T-helper 2 cell treated with Interferon-gamma antibody and Interleukin-4, amounts not matched to agents 100 ng/mL and 5 ng/mL, for 36 hours (primary cell): Measurements from ENCODE around the gene MTF1. TPM values are rescaled to one million over a fixed set of nuclear protein-coding genes. Genes with fewer than 3 reads are reported as not detected.
"Not testable (repeated sequence)": the region's sequence is repeated elsewhere in the genome, so short reads cannot be mapped to it uniquely, and the experiment has no call there.

Experiments
- intact Hi-C: fragments of 100-400 bp; cut with micrococcal nuclease; formaldehyde crosslinking; loops from one replicate; pipeline ENCODE4 v1.15.1; 2023
- total RNA-seq: library from RNA; stranded (reverse); gene quantifications from 2 replicates; pipeline ENCODE4 v1.2.3, GENCODE V29; 2022

Gene MTF1
- total RNA-seq = 23.7 and 29.1 TPM in 2 replicates

DNA sequence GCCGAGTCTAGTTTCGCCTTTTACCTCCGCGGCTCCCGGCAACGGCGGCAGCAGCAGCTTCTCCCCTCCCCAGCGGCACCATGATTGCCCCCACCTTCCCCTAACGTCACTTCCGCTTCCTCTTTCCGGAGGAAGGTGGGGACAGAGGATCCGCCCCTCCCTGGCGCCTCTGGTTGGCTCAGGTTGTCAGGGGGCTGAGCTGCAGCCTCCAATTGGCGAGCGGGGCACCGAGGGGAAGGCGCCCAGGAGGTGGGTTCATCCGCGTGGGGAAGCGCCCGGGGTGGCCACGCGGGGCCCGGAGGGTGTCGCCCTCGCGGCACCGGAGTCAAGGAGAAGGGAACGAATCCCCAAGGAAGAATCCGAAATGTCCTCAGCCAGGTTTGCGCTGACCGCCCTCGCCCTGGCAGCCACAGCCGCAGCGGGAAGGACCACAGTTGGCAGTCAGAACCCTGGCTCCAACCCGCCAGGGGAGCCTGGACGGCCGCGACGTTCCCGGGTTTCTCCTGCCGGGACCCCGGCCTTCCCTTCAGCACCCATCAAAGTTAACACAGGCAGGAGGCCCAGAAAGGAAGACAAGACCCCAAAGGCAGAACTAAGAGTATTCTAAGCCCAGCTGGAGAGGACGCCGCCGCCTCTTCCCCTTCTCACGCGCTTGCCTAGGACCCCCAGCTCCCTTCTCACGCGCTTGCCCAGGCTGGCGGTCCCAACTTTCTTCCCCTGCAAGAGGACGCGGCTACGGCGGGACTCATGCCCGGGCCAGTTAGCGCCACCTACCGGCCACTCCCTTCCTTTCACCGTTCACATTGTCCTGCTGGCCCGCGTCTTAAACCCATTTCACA lies at the start of gene MTF1:
MTF1 (minus strand) TSS at position 86 of the 839 bp plus-strand sequence. CDS start 1,934 bp downstream, outside the sequence.
- intact Hi-C loops = loop anchor here (1.0 to 5.0 kb wide), 5 partner anchors 48 to 305 kb away; partner anchors contain the start of genes CDCA8, GNL2, SNIP1 and YRDC

- intact Hi-C loops = not testable (repeated sequence)
Observed at GRCh38 chr1:37908531-37908930, 49.1 kb upstream of the MTF1 start.

- intact Hi-C loops = not testable (repeated sequence)
Observed at GRCh38 chr1:37907416-37908125, 48.2 kb upstream of the MTF1 start.

GRCh38 chr1:37906591-37906990 lies 47.2 kb upstream of the MTF1 start:
- intact Hi-C loops = not testable (repeated sequence)

- intact Hi-C loops = no loop called here
Observed at GRCh38 chr1:37905727-37906126, 46.3 kb upstream of the MTF1 start.

DNA sequence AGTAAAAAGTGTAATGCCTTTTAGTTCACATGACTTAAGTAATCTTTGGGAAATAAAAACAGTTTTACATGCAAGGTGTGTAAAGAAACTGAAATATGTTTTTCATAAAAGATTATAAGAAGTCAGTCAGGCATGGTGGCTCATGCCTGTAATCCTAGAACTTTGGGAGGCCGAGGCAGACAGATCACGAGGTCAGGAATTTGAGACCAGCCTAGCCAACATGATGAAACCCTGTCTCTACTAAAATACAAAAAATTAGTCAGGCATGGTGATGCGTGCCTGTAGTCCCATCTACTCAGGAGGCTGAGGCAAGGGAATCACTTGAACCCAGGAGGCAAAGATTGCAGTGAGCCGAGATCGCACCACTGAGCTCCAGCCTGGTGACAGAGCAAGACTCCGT lies 44.5 kb upstream of the MTF1 start:
- intact Hi-C loops = not testable (repeated sequence)

- intact Hi-C loops = no loop called here
Observed at GRCh38 chr1:37902983-37903382, 43.6 kb upstream of the MTF1 start.

DNA sequence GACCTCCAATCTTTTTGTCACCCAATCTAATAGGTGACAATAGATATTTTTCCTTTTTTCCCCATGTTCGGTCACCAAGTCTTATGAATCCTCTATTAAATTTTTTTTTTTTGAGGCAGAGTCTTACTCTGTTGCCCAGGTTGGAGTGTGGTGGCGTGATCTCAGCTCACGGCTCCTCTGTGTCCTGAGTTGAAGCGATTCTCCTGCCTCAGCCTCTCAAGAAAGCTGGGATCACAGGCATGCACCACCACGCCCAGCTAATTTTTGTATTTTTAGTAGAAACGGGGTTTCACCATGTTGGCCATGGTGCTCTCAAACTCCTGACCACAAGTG lies 42.5 kb upstream of the MTF1 start:
- intact Hi-C loops = no loop called here

DNA sequence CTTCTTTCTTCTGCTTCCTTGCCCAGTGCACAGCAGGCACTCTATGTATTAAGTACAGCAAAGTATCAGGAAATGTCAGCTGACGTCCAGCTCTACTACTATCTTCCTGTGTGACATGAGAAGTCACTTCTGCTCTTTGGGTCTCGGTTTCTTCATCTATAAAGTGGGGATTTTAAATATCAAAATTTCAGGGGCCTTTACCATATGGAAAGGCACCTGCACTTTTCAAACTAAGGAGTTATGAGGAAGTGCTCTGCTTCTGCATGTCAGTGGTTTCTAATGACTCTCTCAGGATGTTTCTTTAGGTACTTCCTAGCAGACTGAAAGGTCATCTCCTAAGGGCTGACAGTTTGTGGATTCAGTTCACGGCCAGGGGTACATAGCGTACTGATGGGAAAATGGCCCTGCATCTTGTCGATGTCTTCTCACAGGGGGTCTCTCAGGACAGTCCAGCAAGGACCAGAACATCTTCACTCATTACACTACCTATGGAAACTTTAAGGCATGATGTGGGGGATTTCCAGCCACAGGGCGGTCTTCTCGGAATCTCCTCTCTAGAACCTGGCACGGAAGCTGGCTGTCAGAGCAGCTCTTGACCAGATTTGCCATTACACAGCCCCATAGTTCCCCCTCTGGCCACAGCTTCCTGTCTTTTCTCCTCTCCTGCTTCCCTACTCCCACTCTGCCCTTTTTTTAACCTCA lies 42.0 kb upstream of the MTF1 start:
- intact Hi-C loops = no loop called here

- intact Hi-C loops = not testable (repeated sequence)
Observed at GRCh38 chr1:37897563-37897962, 38.2 kb upstream of the MTF1 start.

GRCh38 chr1:37893673-37894072 lies 34.3 kb upstream of the MTF1 start:
- intact Hi-C loops = no loop called here

DNA sequence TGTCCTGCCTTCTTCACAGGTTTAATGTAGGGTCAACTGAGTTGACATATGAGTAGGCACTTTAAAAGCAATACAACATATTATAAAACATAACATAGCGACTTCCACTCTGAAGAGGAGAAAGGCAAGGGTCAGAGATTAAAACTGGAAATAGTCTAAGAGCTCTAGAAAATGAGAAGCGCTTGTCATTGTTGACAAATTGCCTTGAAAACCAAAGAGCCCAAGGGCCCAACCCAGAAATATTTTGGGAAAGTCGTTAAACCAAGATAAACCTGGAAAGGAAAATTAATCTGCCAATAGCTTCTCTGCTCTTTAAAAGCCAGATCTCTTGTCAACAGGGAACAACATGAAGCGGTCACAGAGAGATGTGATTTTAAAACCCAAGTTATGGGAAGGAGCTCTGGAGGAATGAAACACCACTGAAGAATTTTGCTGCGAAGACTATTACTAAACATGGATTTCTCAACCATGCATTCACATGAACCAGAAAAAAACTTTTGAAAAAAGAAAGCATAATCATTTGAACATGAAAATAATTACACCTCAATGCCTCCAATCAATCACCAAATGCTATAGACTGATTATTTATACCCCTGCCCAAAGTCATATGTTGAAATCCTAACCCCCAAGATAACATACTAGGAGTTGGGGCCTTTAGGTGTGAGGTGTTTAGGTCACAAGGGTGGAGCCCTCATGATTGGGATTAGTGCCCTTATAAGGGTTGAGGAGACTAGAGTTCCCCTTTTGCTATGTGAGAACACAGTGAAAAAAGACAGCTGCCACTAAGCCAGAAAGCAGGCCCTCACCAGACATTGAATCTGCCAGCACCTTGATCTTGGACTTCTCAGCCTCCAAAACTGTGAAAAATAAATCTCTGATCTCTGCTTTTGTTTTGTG lies 33.0 kb upstream of the MTF1 start:
- intact Hi-C loops = no loop called here

- intact Hi-C loops = loop anchor here (1.0 kb wide), 1 partner anchor 129 kb away; no protein-coding TSS in a partner anchor
Observed at GRCh38 chr1:37890378-37891014, 31.1 kb upstream of the MTF1 start.

DNA sequence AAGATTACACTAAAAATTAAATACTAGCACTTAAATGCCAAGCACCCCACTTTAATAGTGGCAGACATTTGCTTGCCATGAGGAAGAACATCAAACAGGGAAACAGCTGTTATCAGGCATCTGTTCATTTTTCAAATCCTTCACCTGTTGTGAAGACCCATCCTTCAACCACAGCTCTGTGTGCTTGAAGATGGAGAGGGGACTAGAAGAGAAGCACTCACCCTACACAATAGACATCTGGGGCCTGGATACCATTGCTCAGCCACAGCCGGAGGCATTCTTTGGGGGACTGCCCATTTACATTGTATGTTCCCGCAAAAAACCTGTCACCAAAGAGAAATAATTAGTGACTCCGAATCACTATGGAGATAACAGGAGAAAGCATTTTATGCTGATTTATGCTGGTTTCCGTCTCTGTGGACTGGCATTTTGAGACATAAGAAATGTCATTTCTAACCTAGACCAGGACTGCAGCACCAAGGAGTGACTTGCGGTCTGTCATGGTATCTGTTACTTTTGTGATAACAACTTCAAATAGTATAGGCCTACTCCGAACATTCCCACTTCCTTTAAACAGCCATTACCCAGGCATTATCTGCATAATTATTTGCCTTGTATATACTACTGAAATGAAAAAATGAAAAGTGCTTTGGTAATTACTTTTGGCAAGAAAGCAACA lies 28.8 kb upstream of the MTF1 start:
- intact Hi-C loops = no loop called here

GRCh38 chr1:37884145-37884544 lies 24.8 kb upstream of the MTF1 start:
- intact Hi-C loops = no loop called here

GRCh38 chr1:37883671-37884070 lies 24.3 kb upstream of the MTF1 start:
- intact Hi-C loops = no loop called here

DNA sequence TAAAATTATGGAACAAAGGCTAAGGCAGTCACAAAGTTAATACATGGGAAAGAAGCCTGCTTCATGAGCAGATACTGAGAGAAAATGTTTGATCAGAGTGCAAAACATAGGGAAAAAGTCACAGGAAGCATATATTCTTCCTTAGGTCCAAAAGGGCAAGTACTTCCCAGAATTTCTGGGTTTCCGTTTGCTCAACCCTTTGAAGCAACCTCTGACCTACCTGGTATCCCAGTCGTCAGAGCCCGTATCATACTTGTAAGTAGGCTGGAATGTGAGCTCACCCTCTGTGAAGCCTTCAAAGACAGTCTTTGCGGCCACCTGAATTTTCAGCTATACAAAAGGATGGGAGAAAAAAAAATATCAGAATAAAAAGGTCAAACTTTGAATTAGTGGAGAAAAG lies 20.5 kb upstream of the MTF1 start:
- intact Hi-C loops = no loop called here

- intact Hi-C loops = no loop called here
Observed at GRCh38 chr1:37878071-37878470, 18.7 kb upstream of the MTF1 start.

- intact Hi-C loops = no loop called here
Observed at GRCh38 chr1:37875833-37876232, 16.4 kb upstream of the MTF1 start.

GRCh38 chr1:37872692-37873091 lies 13.3 kb upstream of the MTF1 start:
- intact Hi-C loops = no loop called here
